Astrocyte (in vitro differentiated cells and primary cell): ENCODE results near the gene DCAF5. TPM values are rescaled to one million over a fixed set of nuclear protein-coding genes. Genes with fewer than 3 reads are reported as not detected.

Experiments used
- DNase-seq: peaks from one replicate; pipeline ENCODE4 v3.0.0-alpha.2; 2010; ENCODE audit warnings: low read depth
- FAIRE-seq: peaks from 2 replicates; lab custom pipeline; 2011; peaks lifted over from hg19 to GRCh38; lab: Jason Lieb, UNC
- H2AFZ ChIP-seq: 2 replicates; pipeline ENCODE4 v1.6.0; 2012; ENCODE audit warnings: low read depth, low read length, inconsistent platforms
- H3K27ac ChIP-seq: 2 replicates; pipeline ENCODE4 v1.5.1; 2011; ENCODE audit warnings: low read depth, low read length, inconsistent platforms
- H3K27me3 ChIP-seq: 2 replicates; pipeline ENCODE4 v1.6.0; 2011; ENCODE audit warnings: low read length, inconsistent platforms; ENCODE audit not compliant: insufficient read depth
- H3K36me3 ChIP-seq: 2 replicates; pipeline ENCODE4 v1.5.1; 2011; ENCODE audit warnings: low read length, inconsistent platforms; ENCODE audit not compliant: insufficient read depth
- H3K4me1 ChIP-seq: 2 replicates; pipeline ENCODE4 v1.5.1; 2011; ENCODE audit warnings: low read length, inconsistent platforms; ENCODE audit not compliant: insufficient read depth
- H3K4me2 ChIP-seq: 2 replicates; pipeline ENCODE4 v1.6.0; 2012; ENCODE audit warnings: low read length, inconsistent platforms
- H3K4me3 ChIP-seq: 2 replicates; pipeline ENCODE4 v1.5.1; 2011; ENCODE audit warnings: low read depth, mild to moderate bottlenecking, low read length, inconsistent platforms; ENCODE audit not compliant: insufficient read depth
- H3K79me2 ChIP-seq: 2 replicates; pipeline ENCODE4 v1.6.0; 2012; ENCODE audit warnings: mild to moderate bottlenecking, low read length, inconsistent platforms; ENCODE audit not compliant: insufficient read depth
- H3K9ac ChIP-seq: 2 replicates; pipeline ENCODE4 v1.6.0; 2012; ENCODE audit warnings: mild to moderate bottlenecking, low read length, inconsistent platforms
- H3K9me3 ChIP-seq: 2 replicates; pipeline ENCODE4 v1.5.1; 2012; ENCODE audit warnings: low read depth, mild to moderate bottlenecking, low read length, inconsistent platforms; ENCODE audit not compliant: insufficient read depth
- H4K20me1 ChIP-seq: 2 replicates; pipeline ENCODE4 v1.6.0; 2012; ENCODE audit warnings: low read length, inconsistent platforms; ENCODE audit not compliant: insufficient read depth
- H3K27ac Mint-ChIP-seq: one replicate; pipeline ENCODE4 v1.8.0; 2021; ENCODE audit warnings: mild to moderate bottlenecking, mixed read lengths; ENCODE audit not compliant: unreplicated experiment
- H3K27me3 Mint-ChIP-seq: one replicate; pipeline ENCODE4 v1.8.0; 2021; ENCODE audit warnings: low read depth, mixed read lengths; ENCODE audit not compliant: unreplicated experiment
- H3K36me3 Mint-ChIP-seq: one replicate; pipeline ENCODE4 v1.8.0; 2021; ENCODE audit warnings: low read depth, mixed read lengths; ENCODE audit not compliant: unreplicated experiment
- H3K4me1 Mint-ChIP-seq: one replicate; pipeline ENCODE4 v1.8.0; 2021; ENCODE audit warnings: low read depth, mixed read lengths; ENCODE audit not compliant: unreplicated experiment
- H3K4me3 Mint-ChIP-seq: one replicate; pipeline ENCODE4 v1.8.0; 2021; ENCODE audit warnings: mild to moderate bottlenecking, moderate library complexity, mixed read lengths; ENCODE audit not compliant: unreplicated experiment
- H3K9me3 Mint-ChIP-seq: one replicate; pipeline ENCODE4 v1.8.0; 2021; ENCODE audit warnings: mild to moderate bottlenecking, mixed read lengths; ENCODE audit not compliant: unreplicated experiment
- EZH2 ChIP-seq: IDR thresholded peaks from 2 replicates; pipeline ENCODE4 v1.6.1; 2012; ENCODE audit warnings: mild to moderate bottlenecking, low read length, inconsistent platforms; ENCODE audit not compliant: insufficient read depth
- total RNA-seq: library from RNA; stranded (reverse); gene quantifications from 2 replicates; pipeline ENCODE4 v1.2.1, GENCODE V29; 2021
- TF ChIP-seq, protein P1 (sequence below): IDR thresholded peaks from 2 replicates; pipeline ENCODE4 v1.5.1; 2011; ENCODE audit warnings: low read depth, mild to moderate bottlenecking, inconsistent platforms, low read length, moderate library complexity; ENCODE audit not compliant: insufficient read depth

Gene DCAF5
- total RNA-seq, 1 donor from 2014 or later, result 54.6 TPM

DNA sequence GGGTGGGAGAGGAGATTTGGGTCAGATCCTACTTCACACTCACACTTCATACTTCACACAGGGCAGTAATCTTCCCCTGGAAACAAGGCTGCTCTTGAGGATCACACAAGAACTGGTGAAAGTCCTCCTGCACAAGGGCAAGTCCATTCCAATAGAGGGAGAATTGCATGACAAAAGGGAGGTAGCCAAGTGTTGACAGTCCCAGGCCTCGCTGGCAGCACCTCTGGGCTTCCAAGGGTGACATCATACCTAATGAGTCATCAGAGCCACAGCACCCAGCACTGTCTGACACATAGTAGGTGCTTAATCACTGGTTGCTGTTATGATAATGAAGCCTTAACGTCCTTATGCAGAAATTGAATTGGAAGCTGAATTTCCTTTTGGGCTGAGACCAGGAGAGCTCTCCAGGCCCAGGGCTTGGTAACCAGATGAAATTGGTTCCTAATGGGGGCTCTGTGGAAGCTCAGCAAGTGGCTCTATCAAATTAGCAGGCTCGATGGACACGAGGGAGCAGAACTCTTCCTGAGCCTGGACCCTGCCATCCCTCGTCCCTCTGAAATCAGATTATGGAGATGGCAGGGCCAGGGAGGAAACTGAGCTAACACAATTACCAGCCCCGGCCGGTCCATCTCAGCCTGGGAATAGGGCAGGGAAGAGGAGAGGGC lies 115.0 kb downstream of the DCAF5 start:
- TF ChIP-seq, protein P1, sequence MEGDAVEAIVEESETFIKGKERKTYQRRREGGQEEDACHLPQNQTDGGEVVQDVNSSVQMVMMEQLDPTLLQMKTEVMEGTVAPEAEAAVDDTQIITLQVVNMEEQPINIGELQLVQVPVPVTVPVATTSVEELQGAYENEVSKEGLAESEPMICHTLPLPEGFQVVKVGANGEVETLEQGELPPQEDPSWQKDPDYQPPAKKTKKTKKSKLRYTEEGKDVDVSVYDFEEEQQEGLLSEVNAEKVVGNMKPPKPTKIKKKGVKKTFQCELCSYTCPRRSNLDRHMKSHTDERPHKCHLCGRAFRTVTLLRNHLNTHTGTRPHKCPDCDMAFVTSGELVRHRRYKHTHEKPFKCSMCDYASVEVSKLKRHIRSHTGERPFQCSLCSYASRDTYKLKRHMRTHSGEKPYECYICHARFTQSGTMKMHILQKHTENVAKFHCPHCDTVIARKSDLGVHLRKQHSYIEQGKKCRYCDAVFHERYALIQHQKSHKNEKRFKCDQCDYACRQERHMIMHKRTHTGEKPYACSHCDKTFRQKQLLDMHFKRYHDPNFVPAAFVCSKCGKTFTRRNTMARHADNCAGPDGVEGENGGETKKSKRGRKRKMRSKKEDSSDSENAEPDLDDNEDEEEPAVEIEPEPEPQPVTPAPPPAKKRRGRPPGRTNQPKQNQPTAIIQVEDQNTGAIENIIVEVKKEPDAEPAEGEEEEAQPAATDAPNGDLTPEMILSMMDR, result no peak
- TF ChIP-seq EZH2, result no peak
- Histone ChIP-seq H3K9ac (peak overlapping the region; percentile 76), H3K36me3 (no peaks in the 10 kb centered on the region), H3K4me1 (peaks cover 50% of the 10 kb centered on the region), H2AFZ (no peak overlapping the region), H3K4me2 (peak overlapping the region; percentile 67), H4K20me1 (no peaks in the 10 kb centered on the region), H3K9me3 (no peaks in the 10 kb centered on the region), H3K27me3 (no peaks in the 10 kb centered on the region), H3K27ac (peak overlapping the region; percentile 96), H3K79me2 (no peaks in the 10 kb centered on the region), H3K4me3 (no peak overlapping the region)
- DNase-seq, result peak; percentile 63
- Mint-ChIP-seq H3K36me3 (no peaks in the 10 kb centered on the region), H3K4me1 (peaks cover 51% of the 10 kb centered on the region), H3K9me3 (no peaks in the 10 kb centered on the region), H3K27me3 (no peaks in the 10 kb centered on the region), H3K4me3 (no peak overlapping the region), H3K27ac (peak overlapping the region; percentile 95)
- FAIRE-seq, result no peak

DNA sequence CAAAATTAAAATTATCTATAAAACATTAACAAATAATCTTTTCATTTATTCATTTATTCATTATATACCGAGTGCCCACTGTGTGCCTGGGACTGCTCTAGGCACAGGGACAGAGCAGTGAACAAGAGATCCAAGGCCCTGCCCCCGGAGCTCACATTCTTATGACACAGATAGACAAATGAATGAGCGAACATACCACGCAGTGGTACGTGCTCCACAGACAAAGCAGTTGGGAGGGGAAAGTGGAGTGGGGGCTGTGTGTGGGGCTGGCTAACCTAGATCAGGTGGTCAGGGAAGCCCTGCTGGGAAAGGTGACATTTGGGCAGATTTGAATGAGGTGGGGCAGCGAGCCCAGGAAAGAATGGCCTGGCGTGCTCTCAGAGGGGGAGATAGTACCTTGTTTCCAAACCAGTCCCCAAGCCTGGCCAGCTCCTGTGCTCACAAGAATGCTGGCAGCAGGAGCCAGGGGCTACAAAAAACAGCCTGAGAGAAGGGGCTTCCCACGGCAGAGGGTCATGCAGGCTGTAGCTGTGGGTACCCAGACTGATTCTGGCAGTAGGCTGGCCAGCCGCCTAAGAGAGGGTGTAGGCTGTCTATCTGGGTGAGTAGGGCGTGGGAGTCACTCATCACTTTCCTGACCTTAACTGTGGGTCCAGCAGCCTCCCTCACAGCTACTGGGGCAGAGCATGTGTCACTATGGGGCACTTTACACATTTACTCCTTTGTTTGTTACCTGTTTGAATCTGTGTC lies 116.0 kb downstream of the DCAF5 start:
- H3K4me1 ChIP-seq, result peaks cover 46% of the 10 kb centered on the region
- no peaks in the 10 kb centered on the region for H3K36me3 Mint-ChIP-seq
- H3K36me3 ChIP-seq, result no peaks in the 10 kb centered on the region
- FAIRE-seq (no peak), DNase-seq (peak; percentile 71)
- no peaks in the 10 kb centered on the region for H3K27me3 ChIP-seq
- no peaks in the 10 kb centered on the region for H3K9me3 Mint-ChIP-seq
- H3K27me3 Mint-ChIP-seq, result no peaks in the 10 kb centered on the region
- H3K4me1 Mint-ChIP-seq, result peaks cover 51% of the 10 kb centered on the region
- no peaks in the 10 kb centered on the region for H3K9me3 ChIP-seq
- H3K79me2 ChIP-seq, result no peaks in the 10 kb centered on the region
- peak overlapping the region; percentile 95 for H3K27ac Mint-ChIP-seq
- H3K9ac ChIP-seq, result peak overlapping the region; percentile 32
- no peak overlapping the region for H2AFZ ChIP-seq
- H3K27ac ChIP-seq, result peak overlapping the region; percentile 96
- TF ChIP-seq, protein P1, result no peak
- TF ChIP-seq EZH2, result no peak
- H3K4me3 Mint-ChIP-seq, result peak overlapping the region; percentile 11
- peak overlapping the region; percentile 10 for H3K4me2 ChIP-seq
- no peaks in the 10 kb centered on the region for H4K20me1 ChIP-seq
- H3K4me3 ChIP-seq, result no peak overlapping the region
